Thyroid gland (tissue), 4 donors: ENCODE results near the gene PRRT2.

Experiments
- CTCF ChIP-seq, 6 experiments: fragments of 200-600 bp in 3 of 6; fragments of 450-650 bp in 3 of 6; sonication (generic) in 3 of 6; IDR thresholded peaks; one replicate each; pipeline ENCODE4 v1.5.1; 2016 to 2019; ENCODE audit warnings: antibody characterized with exemption in 6 of 6, mild to moderate bottlenecking in 2 of 6, inconsistent platforms in 1 of 6, moderate library complexity in 1 of 6
- POLR2A ChIP-seq, 2 donors: fragments of 450-650 bp; IDR thresholded peaks; one replicate each; pipeline ENCODE4 v1.6.1; 2017; ENCODE audit warnings: antibody characterized with exemption in 2 of 2, mild to moderate bottlenecking in 2 of 2, moderate library complexity in 1 of 2

GRCh38 chr16:29854520-29855100 lies 42.6 kb downstream of the PRRT2 start:
- TF ChIP-seq CTCF (IDR thresholded peaks at IDR 0.05): no peak
- no peak for TF ChIP-seq POLR2A (IDR thresholded peaks at IDR 0.05)
